ENCODE results near the gene PPP2R2B.

DNA sequence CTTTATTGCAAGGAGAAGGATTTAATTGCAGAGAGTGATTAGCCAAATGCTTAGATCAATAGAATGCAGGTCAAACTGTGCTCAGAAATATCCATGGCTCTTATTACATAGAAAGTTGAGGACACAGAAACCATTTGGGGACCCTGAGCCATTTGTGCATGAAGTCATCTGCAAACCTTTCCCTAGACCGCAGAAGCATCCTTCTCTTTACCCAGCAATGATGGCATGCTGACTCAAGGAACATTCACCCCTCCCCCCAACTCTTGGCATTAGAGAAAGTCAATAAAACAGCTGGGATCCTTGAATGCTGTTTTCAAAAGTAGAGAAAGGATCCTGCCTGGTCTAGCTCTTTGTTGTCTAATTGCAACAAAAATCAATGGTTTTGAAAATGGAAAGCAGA is 73.5 kb downstream of the PPP2R2B start:
- TF ChIP-seq, protein P1, sequence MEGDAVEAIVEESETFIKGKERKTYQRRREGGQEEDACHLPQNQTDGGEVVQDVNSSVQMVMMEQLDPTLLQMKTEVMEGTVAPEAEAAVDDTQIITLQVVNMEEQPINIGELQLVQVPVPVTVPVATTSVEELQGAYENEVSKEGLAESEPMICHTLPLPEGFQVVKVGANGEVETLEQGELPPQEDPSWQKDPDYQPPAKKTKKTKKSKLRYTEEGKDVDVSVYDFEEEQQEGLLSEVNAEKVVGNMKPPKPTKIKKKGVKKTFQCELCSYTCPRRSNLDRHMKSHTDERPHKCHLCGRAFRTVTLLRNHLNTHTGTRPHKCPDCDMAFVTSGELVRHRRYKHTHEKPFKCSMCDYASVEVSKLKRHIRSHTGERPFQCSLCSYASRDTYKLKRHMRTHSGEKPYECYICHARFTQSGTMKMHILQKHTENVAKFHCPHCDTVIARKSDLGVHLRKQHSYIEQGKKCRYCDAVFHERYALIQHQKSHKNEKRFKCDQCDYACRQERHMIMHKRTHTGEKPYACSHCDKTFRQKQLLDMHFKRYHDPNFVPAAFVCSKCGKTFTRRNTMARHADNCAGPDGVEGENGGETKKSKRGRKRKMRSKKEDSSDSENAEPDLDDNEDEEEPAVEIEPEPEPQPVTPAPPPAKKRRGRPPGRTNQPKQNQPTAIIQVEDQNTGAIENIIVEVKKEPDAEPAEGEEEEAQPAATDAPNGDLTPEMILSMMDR (IDR thresholded peaks at IDR 0.05), result no peak
- no peak for TF ChIP-seq POLR2A (IDR thresholded peaks at IDR 0.05)
